Liver (tissue), 9 donors: ENCODE results near the gene DTWD1. TPM values are rescaled to one million over a fixed set of nuclear protein-coding genes. Genes with fewer than 3 reads are reported as not detected.

Experiments used
- DNase-seq: peaks from one replicate; pipeline ENCODE4 v3.0.0-alpha.2; 2017; ENCODE audit warnings: low spot score
- H3K27ac ChIP-seq, 2 donors: one replicate each; pipeline ENCODE4 v1.7.0; 2013; ENCODE audit warnings: inconsistent platforms in 2 of 2, low read length in 2 of 2, control low read depth in 1 of 2, low read depth in 1 of 2, mild to moderate bottlenecking in 1 of 2
- H3K27me3 ChIP-seq, 4 donors: one replicate each; pipeline versions ENCODE4 v1.6.1 to v1.7.0; 2013; ENCODE audit warnings: low read length in 3 of 4, inconsistent platforms in 1 of 4, mild to moderate bottlenecking in 1 of 4, moderate library complexity in 1 of 4; ENCODE audit not compliant: control insufficient read depth in 4 of 4, insufficient read depth in 4 of 4
- H3K36me3 ChIP-seq, 4 donors: one replicate each; pipeline versions ENCODE4 v1.6.1 to v1.7.0; 2013; ENCODE audit warnings: low read length in 3 of 4, mild to moderate bottlenecking in 3 of 4, low read depth in 1 of 4, moderate library complexity in 1 of 4; ENCODE audit not compliant: control insufficient read depth in 4 of 4, insufficient read depth in 3 of 4
- H3K4me1 ChIP-seq, 4 donors: one replicate each; pipeline versions ENCODE4 v1.6.1 to v1.7.0; 2013; ENCODE audit warnings: low read length in 3 of 4, mild to moderate bottlenecking in 3 of 4, moderate library complexity in 1 of 4; ENCODE audit not compliant: control insufficient read depth in 4 of 4, insufficient read depth in 4 of 4
- H3K4me3 ChIP-seq, 3 donors: one replicate each; pipeline versions ENCODE4 v1.6.1 to v1.7.0; 2013; ENCODE audit warnings: low read length in 3 of 3, control low read depth in 1 of 3, low read depth in 1 of 3, mild to moderate bottlenecking in 1 of 3
- H3K9ac ChIP-seq, 2 donors: one replicate each; pipeline ENCODE4 v1.7.0; 2013; ENCODE audit warnings: low read length in 2 of 2, mild to moderate bottlenecking in 2 of 2, moderate library complexity in 2 of 2, control low read depth in 1 of 2, low read depth in 1 of 2
- H3K9me3 ChIP-seq, 4 donors: one replicate each; pipeline versions ENCODE4 v1.6.1 to v1.7.0; 2013; ENCODE audit warnings: low read length in 3 of 4; ENCODE audit not compliant: control insufficient read depth in 4 of 4
- ATF3 ChIP-seq: IDR thresholded peaks from 2 replicates; pipeline ENCODE4 v1.6.1; 2016; ENCODE audit warnings: antibody characterized with exemption
- CTCF ChIP-seq: fragments of 150-350 bp; IDR thresholded peaks from 2 replicates; pipeline ENCODE4 v1.5.1; 2017; ENCODE audit warnings: improper control_type of control experiment, low read depth, low read length; ENCODE audit not compliant: missing input control
- EGR1 ChIP-seq, 2 donors: IDR thresholded peaks; 2 replicates each; pipeline ENCODE4 v1.6.1; 2016 to 2018; ENCODE audit warnings: antibody characterized with exemption in 2 of 2, low read depth in 2 of 2
- FOXA1 ChIP-seq: IDR thresholded peaks from 2 replicates; pipeline ENCODE4 v1.6.1; 2016; ENCODE audit warnings: antibody characterized with exemption
- FOXA2 ChIP-seq: IDR thresholded peaks from 2 replicates; pipeline ENCODE4 v1.6.1; 2016; ENCODE audit warnings: antibody characterized with exemption
- GABPA ChIP-seq, 2 donors: IDR thresholded peaks in 1 of 2; conservative IDR thresholded peaks in 1 of 2; 2 replicates each; pipeline ENCODE4 v1.6.1; 2016; ENCODE audit warnings: antibody characterized with exemption in 2 of 2, mild to moderate bottlenecking in 1 of 2, moderate library complexity in 1 of 2
- HNF4A ChIP-seq, 2 donors: conservative IDR thresholded peaks; 2 replicates each; pipeline ENCODE4 v1.6.1; 2016; ENCODE audit warnings: antibody characterized with exemption in 2 of 2, mild to moderate bottlenecking in 2 of 2
- HNF4G ChIP-seq: IDR thresholded peaks from 2 replicates; pipeline ENCODE4 v1.6.1; 2016; ENCODE audit warnings: antibody characterized with exemption
- JUND ChIP-seq, 2 donors: IDR thresholded peaks; 2 replicates each; pipeline ENCODE4 v1.6.1; 2016; ENCODE audit warnings: antibody characterized with exemption in 2 of 2
- MAX ChIP-seq: IDR thresholded peaks from 2 replicates; pipeline ENCODE4 v1.6.1; 2016; ENCODE audit warnings: antibody characterized with exemption
- NR2F2 ChIP-seq: IDR thresholded peaks from 2 replicates; pipeline ENCODE4 v1.6.1; 2016; ENCODE audit warnings: antibody characterized with exemption
- RAD21 ChIP-seq, 2 donors: IDR thresholded peaks; 2 replicates each; pipeline ENCODE4 v1.6.1; 2016; ENCODE audit warnings: antibody characterized with exemption in 2 of 2, mild to moderate bottlenecking in 2 of 2
- REST ChIP-seq: IDR thresholded peaks from 2 replicates; pipeline ENCODE4 v1.6.1; 2016; ENCODE audit warnings: antibody characterized with exemption, mild to moderate bottlenecking
- RXRA ChIP-seq, 2 donors: IDR thresholded peaks; 2 replicates each; pipeline ENCODE4 v1.6.1; 2017 to 2018; ENCODE audit warnings: antibody characterized with exemption in 2 of 2, mild to moderate bottlenecking in 1 of 2
- SP1 ChIP-seq: IDR thresholded peaks from 2 replicates; pipeline ENCODE4 v1.6.1; 2018; ENCODE audit warnings: antibody characterized with exemption, mild to moderate bottlenecking
- TAF1 ChIP-seq: conservative IDR thresholded peaks from 2 replicates; pipeline ENCODE4 v1.6.1; 2016; ENCODE audit warnings: antibody characterized with exemption, mild to moderate bottlenecking
- YY1 ChIP-seq: IDR thresholded peaks from 2 replicates; pipeline ENCODE4 v1.6.1; 2016; ENCODE audit warnings: antibody characterized with exemption, mild to moderate bottlenecking
- ZBTB33 ChIP-seq: IDR thresholded peaks from 2 replicates; pipeline ENCODE4 v1.6.1; 2016; ENCODE audit warnings: antibody characterized with exemption
- WGBS: extraction: QIAGEN DNeasy Blood & Tissue Kit; methylation state at CpG from one replicate; pipeline ENCODE4 v1.1.7; 2013; 5-methylcytosine and 5-hydroxymethylcytosine counted together
- polyA plus RNA-seq, 2 donors: library from polyadenylated mRNA; stranded (reverse) in 1 of 2; unstranded in 1 of 2; fragments of 200-250 nt in 1 of 2; fragments of >200 nt in 1 of 2; fragmentation: Nextera tagmentation in 1 of 2; extraction: Ambion mirVana in 1 of 2; gene quantifications; one replicate each; pipeline versions ENCODE4 v1.2.1 to v1.2.3, GENCODE V29; 2013 to 2015
- total RNA-seq, 2 donors: library from RNA; depleted of rRNA; stranded (reverse); fragments of >200 nt; gene quantifications; one replicate each; pipeline ENCODE4 v1.2.3, GENCODE V29; 2014
- donor health status: healthy.
- donor health status: healthy.
- donor health status: healthy.
- donor health status: healthy.
- donor health status: healthy.

The DTWD1 gene
- total and polyA plus RNA-seq, 4 donors = 5.8 to 10.8 (median 9.7) TPM

- peak; percentile 55 for TF ChIP-seq CTCF
- TF ChIP-seq HNF4A (conservative IDR thresholded peaks at IDR 0.05) = no peak
- no peak for TF ChIP-seq ATF3
- no peak for TF ChIP-seq JUND (IDR thresholded peaks at IDR 0.05)
- TF ChIP-seq SP1 = no peak
- TF ChIP-seq RAD21 (IDR thresholded peaks at IDR 0.05) = peak in 1 of 2 donors; percentile 7
- TF ChIP-seq ZBTB33 = no peak
- TF ChIP-seq YY1 = no peak
- no peak for TF ChIP-seq GABPA (IDR thresholded peaks at IDR 0.05 in 1 of 2, conservative IDR thresholded peaks at IDR 0.05 in 1 of 2)
- no peak for TF ChIP-seq TAF1
- 1% methylated on average over 6 of the region's 6 CpGs for WGBS
- Histone ChIP-seq H3K9ac (peak overlapping the region; percentile 89 to 96), H3K4me3 (peak overlapping the region; percentile 65 to 79 (median 71)), H3K27me3 (no peaks in the 10 kb centered on the region), H3K27ac (peak overlapping the region; percentile 94 to 97), H3K36me3 (peaks cover 0 to 3% (median 0%) of the 10 kb centered on the region in 4 donors), H3K4me1 (peaks cover 2 to 15% (median 5%) of the 10 kb centered on the region in 4 donors), H3K9me3 (peaks cover 0 to 2% (median 0%) of the 10 kb centered on the region in 4 donors)
- no peak for DNase-seq
Observed at GRCh38 chr15:49620199-49620598, 649 bp upstream of the DTWD1 start.

GRCh38 chr15:49621401-49621811 lies 558 bp downstream of the DTWD1 start:
- H3K27me3 ChIP-seq = no peaks in the 10 kb centered on the region
- H3K4me1 ChIP-seq = peaks cover 2 to 15% (median 5%) of the 10 kb centered on the region in 4 donors
- H3K36me3 ChIP-seq = peaks cover 2 to 11% (median 5%) of the 10 kb centered on the region in 4 donors
- H3K9me3 ChIP-seq = peaks cover 0 to 6% (median 0%) of the 10 kb centered on the region in 4 donors
- peak overlapping the region; percentile 84 to 95 for H3K9ac ChIP-seq
- DNase-seq = no peak
- peak overlapping the region; percentile 73 to 93 (median 85) for H3K4me3 ChIP-seq
- TF ChIP-seq JUND (IDR thresholded peaks at IDR 0.05) (no peak), FOXA2 (no peak), NR2F2 (no peak), ZBTB33 (no peak), MAX (no peak), SP1 (no peak), RXRA (IDR thresholded peaks at IDR 0.05) (no peak), TAF1 (no peak), FOXA1 (no peak), REST (no peak), RAD21 (IDR thresholded peaks at IDR 0.05) (no peak), YY1 (no peak), HNF4A (conservative IDR thresholded peaks at IDR 0.05) (no peak), GABPA (IDR thresholded peaks at IDR 0.05 in 1 of 2, conservative IDR thresholded peaks at IDR 0.05 in 1 of 2) (no peak), HNF4G (no peak), EGR1 (IDR thresholded peaks at IDR 0.05; ENCODE audit: low read depth in 2 of 2) (no peak)
- 8% methylated on average over 8 of the region's 8 CpGs for WGBS
- peak overlapping the region; percentile 94 to 97 for H3K27ac ChIP-seq
